HepG2 (cell line): Measurements from ENCODE around the gene FEV.

ENCODE experiments used
- ZNF792 ChIP-seq: IDR thresholded peaks from 2 replicates; pipeline ENCODE4 v1.6.1; 2016
- ZNF883 ChIP-seq: sonication (generic); formaldehyde crosslinking; IDR thresholded peaks from 2 replicates; pipeline ENCODE4 v1.5.1; 2020; ENCODE audit warnings: mild to moderate bottlenecking, missing genetic modification reagents; ENCODE audit errors: not compliant biosample characterization
- TF ChIP-seq, protein P1 (sequence below): sonication (generic); formaldehyde crosslinking; IDR thresholded peaks from 2 replicates; pipeline ENCODE4 v1.5.0; 2020; ENCODE audit warnings: mild to moderate bottlenecking, missing genetic modification reagents, borderline replicate concordance
- TF ChIP-seq, protein P2 (sequence below): sonication (generic); formaldehyde crosslinking; IDR thresholded peaks from 2 replicates; pipeline ENCODE4 v1.4.0; 2020; ENCODE audit warnings: missing genetic modification reagents

DNA sequence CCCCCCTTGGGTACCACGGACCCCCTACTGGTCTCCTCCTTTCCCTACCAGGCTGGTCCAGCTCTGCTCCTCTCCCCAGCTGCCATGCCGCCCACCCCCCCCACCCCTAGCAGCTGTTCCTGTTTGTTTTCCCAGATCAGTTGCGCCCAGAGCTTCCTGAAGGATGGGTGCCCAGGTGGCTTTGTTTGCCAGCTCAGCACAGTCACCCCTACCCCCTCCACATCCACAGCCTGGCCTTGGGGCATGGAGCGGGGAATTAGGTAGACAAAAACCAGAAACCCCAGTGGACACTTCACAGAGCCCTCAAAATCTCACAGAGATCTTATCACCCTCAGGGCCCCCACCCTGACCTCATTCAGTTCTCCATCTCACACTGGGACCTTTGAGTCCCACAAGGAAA, 12.0 kb upstream of the FEV start:
- TF ChIP-seq, protein P1, sequence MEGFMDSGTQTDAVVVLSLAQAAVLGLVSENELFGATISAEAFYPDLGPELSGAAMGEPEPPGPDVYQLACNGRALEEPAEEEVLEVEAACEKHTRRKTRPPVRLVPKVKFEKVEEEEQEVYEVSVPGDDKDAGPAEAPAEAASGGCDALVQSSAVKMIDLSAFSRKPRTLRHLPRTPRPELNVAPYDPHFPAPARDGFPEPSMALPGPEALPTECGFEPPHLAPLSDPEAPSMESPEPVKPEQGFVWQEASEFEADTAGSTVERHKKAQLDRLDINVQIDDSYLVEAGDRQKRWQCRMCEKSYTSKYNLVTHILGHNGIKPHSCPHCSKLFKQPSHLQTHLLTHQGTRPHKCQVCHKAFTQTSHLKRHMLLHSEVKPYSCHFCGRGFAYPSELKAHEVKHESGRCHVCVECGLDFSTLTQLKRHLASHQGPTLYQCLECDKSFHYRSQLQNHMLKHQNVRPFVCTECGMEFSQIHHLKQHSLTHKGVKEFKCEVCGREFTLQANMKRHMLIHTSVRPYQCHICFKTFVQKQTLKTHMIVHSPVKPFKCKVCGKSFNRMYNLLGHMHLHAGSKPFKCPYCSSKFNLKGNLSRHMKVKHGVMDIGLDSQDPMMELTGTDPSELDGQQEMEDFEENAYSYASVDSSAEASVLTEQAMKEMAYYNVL (CRISPR knock-in tag): no peak
- TF ChIP-seq ZNF883 (CRISPR knock-in tag) (no peak), ZNF792 (CRISPR knock-in tag) (no peak)
- TF ChIP-seq, protein P2, sequence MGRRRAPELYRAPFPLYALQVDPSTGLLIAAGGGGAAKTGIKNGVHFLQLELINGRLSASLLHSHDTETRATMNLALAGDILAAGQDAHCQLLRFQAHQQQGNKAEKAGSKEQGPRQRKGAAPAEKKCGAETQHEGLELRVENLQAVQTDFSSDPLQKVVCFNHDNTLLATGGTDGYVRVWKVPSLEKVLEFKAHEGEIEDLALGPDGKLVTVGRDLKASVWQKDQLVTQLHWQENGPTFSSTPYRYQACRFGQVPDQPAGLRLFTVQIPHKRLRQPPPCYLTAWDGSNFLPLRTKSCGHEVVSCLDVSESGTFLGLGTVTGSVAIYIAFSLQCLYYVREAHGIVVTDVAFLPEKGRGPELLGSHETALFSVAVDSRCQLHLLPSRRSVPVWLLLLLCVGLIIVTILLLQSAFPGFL (CRISPR knock-in tag): no peak
